HepG2 (cell line): ENCODE data around the gene C1QTNF12.

Experiments used
- POLR2A ChIP-seq, 2 experiments: IDR thresholded peaks; 2 replicates each; pipeline ENCODE4 v1.6.1; 2011; ENCODE audit warnings: low read depth in 2 of 2, low read length in 2 of 2, mild to moderate bottlenecking in 1 of 2, moderate library complexity in 1 of 2; ENCODE audit not compliant: insufficient read depth in 1 of 2
- TF ChIP-seq, protein P1 (sequence below): sonication (generic); formaldehyde crosslinking; IDR thresholded peaks from 2 replicates; pipeline ENCODE4 v1.4.0; 2020; ENCODE audit warnings: mild to moderate bottlenecking, missing genetic modification reagents, borderline replicate concordance

DNA sequence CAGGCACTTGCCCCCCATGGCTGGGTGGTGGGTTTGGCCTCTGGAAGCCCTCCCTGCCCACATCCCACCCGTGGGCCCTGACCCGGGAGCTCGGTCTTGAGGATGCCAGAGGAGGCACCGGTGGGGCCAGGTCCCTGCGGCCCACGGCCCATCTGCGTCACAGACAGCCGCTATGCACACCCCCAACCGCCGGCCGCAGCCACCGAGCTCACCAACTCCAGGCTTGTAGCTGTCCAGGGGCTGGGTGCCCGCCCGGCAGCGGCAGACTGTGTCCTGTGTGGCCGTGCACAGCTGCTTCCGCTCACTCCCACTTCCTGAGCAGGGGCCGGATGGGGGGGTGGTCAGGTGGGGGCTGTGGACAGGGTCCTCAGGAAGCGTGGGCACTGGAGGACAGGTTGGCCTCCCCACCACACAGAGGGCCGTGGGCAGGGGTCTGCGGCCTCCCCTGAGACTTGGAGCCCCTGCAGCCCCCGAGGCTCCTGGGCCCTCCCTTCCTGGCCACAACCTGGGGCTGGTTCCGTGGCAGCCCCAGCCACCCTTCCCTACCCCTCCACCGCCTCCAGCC is 33.7 kb downstream of the C1QTNF12 start:
- TF ChIP-seq, protein P1, sequence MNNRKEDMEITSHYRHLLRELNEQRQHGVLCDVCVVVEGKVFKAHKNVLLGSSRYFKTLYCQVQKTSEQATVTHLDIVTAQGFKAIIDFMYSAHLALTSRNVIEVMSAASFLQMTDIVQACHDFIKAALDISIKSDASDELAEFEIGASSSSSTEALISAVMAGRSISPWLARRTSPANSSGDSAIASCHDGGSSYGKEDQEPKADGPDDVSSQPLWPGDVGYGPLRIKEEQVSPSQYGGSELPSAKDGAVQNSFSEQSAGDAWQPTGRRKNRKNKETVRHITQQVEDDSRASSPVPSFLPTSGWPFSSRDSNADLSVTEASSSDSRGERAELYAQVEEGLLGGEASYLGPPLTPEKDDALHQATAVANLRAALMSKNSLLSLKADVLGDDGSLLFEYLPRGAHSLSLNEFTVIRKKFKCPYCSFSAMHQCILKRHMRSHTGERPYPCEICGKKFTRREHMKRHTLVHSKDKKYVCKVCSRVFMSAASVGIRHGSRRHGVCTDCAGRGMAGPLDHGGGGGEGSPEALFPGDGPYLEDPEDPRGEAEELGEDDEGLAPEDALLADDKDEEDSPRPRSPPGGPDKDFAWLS = no peak
- no peak for TF ChIP-seq POLR2A (IDR thresholded peaks at IDR 0.05; ENCODE audit: insufficient read depth in 1 of 2, low read depth in 2 of 2, low read length in 2 of 2)
